Mesodermal cell (in vitro differentiated cells): ENCODE results near the gene UBE2E1.
"Not testable (repeated sequence)": the region's sequence is repeated elsewhere in the genome, so short reads cannot be mapped to it uniquely, and the experiment has no call there.

Experiments used
- H3K27ac ChIP-seq: 2 replicates; pipeline ENCODE4 v1.7.0; 2013; ENCODE audit warnings: mild to moderate bottlenecking, low read depth, low read length, moderate library complexity; ENCODE audit not compliant: severe bottlenecking
- H3K36me3 ChIP-seq: 2 replicates; pipeline ENCODE4 v1.7.1; 2013; ENCODE audit warnings: mild to moderate bottlenecking, low read length, moderate library complexity; ENCODE audit not compliant: control insufficient read depth, insufficient read depth
- H3K4me1 ChIP-seq: one replicate; pipeline ENCODE4 v1.7.1; 2013; ENCODE audit warnings: mild to moderate bottlenecking, low read length; ENCODE audit not compliant: insufficient read depth, control insufficient read depth, poor library complexity, severe bottlenecking
- H3K4me3 ChIP-seq: 2 replicates; pipeline ENCODE4 v1.7.0; 2013; ENCODE audit warnings: low read length, control low read depth, mild to moderate bottlenecking; ENCODE audit not compliant: insufficient read depth, poor library complexity, severe bottlenecking; ENCODE audit errors: extremely low read depth
- H3K9me3 ChIP-seq: 2 replicates; pipeline ENCODE4 v1.7.1; 2013; ENCODE audit warnings: mild to moderate bottlenecking, low read length, moderate library complexity; ENCODE audit not compliant: control insufficient read depth
- WGBS, 2 experiments: methylation state at CpG; one replicate each; pipeline ENCODE4 v1.1.5; 2013; ENCODE audit warnings: missing lambda C conversion rate in 2 of 2; ENCODE audit not compliant: insufficient coverage in 2 of 2; 5-methylcytosine and 5-hydroxymethylcytosine counted together

The UBE2E1 gene

DNA sequence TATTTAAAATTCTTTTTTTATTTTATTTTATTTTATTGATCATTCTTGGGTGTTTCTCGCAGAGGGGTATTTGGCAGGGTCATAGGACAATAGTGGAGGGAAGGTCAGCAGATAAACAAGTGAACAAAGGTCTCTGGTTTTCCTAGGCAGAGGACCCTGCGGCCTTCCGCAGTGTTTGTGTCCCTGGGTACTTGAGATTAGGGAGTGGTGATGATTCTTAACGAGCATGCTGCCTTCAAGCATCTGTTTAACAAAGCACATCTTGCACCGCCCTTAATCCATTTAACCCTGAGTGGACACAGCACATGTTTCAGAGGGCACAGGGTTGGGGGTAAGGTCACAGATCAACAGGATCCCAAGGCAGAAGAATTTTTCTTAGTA is 64.9 kb downstream of the UBE2E1 start:
- H3K4me1 ChIP-seq: peaks cover 21% of the 10 kb centered on the region
- not testable (repeated sequence) for H3K9me3 ChIP-seq, H3K27ac ChIP-seq, H3K4me3 ChIP-seq, H3K36me3 ChIP-seq
- no CpG with 5 or more reads among the region's 5 CpGs for WGBS, 2 experiments

DNA sequence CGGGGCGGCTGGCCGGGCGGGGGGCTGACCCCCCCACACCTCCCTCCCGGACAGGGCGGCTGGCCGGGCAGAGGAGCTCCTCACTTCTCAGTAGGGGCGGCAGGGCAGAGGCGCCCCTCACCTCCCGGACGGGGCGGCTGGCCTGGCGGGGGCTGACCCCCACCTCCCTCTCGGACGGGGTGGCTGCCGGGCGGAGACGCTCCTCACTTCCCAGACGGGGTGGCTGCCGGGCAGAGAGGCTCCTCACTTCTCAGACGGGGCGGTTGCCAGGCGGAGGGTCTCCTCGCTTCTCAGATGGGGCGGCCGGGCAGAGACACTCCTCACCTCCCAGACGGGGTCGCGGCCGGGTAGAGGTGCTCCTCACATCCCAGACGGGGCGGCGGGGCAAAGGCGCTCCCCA is 65.6 kb downstream of the UBE2E1 start:
- H3K4me1 ChIP-seq: peaks cover 19% of the 10 kb centered on the region
- 86 to 96% methylated on average over 9 to 13 of the region's 34 CpGs for WGBS, 2 experiments
- H3K36me3 ChIP-seq, H3K4me3 ChIP-seq, H3K27ac ChIP-seq, H3K9me3 ChIP-seq: not testable (repeated sequence)

DNA sequence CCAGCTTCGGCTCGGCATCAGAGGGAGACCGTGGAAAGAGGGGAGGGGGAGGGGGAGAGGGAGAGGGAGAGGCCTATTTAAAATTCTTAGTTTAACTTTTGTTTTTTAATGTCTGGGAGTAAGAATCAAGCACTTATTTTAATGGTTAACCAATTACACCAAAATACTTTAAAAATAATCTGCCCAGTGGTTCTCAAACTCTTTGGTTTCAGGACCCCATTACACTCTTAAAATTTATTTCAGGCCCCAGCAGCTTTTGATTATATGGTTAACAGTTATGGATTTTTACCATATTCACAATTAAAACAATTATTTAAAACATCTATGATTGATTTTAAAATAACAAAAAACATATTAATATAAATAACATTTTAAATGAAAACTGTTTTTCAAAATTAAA is 66.6 kb downstream of the UBE2E1 start:
- Histone ChIP-seq H3K27ac (no peak overlapping the region), H3K4me1 (peaks cover 17% of the 10 kb centered on the region), H3K36me3 (peaks cover 11% of the 10 kb centered on the region), H3K9me3 (no peaks in the 10 kb centered on the region), H3K4me3 (no peak overlapping the region)
- no CpG with 5 or more reads among the region's 3 CpGs for WGBS, 2 experiments

DNA sequence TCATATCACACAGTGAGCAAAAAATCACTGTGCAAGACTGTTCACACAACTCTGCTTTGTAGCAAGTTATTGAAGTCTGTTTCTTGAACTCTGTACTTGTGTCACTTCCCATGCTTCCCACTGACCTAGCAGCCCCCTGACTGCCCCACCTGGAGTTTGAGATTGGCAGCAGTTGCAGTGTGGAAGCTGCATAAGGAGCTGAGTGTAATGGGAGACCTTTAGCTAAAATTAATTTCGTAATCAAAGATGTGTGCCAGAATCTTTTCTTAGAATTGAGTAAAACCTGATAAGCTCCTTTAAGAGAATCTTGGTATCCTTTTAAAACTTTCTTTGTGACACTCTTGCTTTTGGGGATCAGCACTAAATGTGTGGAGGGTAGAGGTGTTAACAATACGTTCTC is 68.2 kb downstream of the UBE2E1 start:
- peak overlapping the region; percentile 24 for H3K27ac ChIP-seq
- no peaks in the 10 kb centered on the region for H3K9me3 ChIP-seq
- WGBS, 2 experiments: 100% methylated on average over 1 to 2 of the region's 2 CpGs
- H3K4me3 ChIP-seq: no peak overlapping the region
- H3K4me1 ChIP-seq: peaks cover 17% of the 10 kb centered on the region
- peaks cover 24% of the 10 kb centered on the region for H3K36me3 ChIP-seq

DNA sequence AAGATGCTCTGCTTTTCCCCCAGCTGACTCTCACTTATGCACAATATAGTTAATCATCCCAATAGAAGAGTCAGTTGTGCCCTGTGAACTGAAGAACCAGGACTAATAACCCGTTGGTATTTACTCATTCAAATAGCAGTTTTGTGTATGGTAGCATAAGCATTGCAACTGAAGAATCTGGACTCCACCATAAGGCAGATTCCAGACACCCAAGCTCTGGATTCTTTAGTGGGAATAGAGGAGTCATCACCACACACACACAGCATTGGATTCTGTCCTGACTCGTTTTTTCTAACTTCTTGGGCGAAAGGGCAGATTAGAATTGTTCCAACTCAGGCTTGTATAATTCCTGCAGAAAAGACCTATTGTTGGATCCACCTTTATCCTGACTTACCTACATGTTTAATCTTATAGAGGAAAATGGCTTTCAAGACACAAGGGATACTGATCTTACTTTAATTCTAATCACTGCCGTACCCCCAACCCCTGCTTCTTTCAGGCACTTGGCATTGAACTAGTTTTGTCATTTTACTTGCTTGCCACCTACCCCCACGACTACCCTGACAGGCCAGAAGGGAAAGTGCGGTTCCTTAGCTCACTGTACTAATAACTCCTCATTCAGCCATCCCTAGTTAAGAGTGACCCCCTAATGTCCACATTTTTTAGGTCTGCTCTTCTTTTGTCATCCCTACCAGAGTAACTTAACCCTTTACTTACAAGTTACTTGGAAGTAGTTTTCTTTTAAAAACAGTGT is 68.8 kb downstream of the UBE2E1 start:
- no peak overlapping the region for H3K4me3 ChIP-seq
- WGBS, 2 experiments: 80 to 88% methylated on average over 5 of the region's 6 CpGs
- H3K9me3 ChIP-seq: no peaks in the 10 kb centered on the region
- peak overlapping the region; percentile 24 for H3K27ac ChIP-seq
- peaks cover 30% of the 10 kb centered on the region for H3K36me3 ChIP-seq
- H3K4me1 ChIP-seq: peaks cover 17% of the 10 kb centered on the region

DNA sequence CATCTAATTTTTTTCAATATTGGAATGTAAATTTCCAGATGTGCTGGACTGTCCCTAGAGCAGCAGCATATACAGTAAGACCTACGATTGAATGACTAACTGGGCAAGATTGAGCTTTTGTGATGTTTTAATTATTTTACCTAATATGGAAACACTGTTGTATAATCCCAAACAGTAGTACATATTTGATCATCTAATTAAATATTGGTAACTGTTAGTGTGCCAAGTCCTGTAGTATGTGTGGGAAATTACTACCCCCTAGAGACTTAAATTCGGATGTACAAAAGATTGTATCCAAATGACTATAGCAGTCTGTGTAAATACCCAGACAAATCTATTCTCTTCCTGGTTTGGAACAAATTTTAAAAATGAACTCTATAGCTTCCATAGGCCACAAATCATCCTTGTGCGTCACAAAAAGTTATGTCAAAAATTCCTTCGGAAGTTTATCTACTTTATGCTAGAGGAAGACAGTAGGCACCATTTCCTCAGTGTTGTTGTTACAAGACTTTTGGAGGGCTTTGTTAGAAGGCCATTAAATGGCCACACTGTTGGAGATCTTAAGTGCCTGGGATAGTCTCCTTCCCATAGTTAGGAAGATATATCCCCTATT is 69.5 kb downstream of the UBE2E1 start:
- Histone ChIP-seq H3K9me3 (no peaks in the 10 kb centered on the region), H3K4me1 (peaks cover 17% of the 10 kb centered on the region), H3K4me3 (no peak overlapping the region), H3K36me3 (peaks cover 29% of the 10 kb centered on the region), H3K27ac (no peak overlapping the region)
- WGBS, 2 experiments: 94 to 100% methylated on average over 2 of the region's 4 CpGs

DNA sequence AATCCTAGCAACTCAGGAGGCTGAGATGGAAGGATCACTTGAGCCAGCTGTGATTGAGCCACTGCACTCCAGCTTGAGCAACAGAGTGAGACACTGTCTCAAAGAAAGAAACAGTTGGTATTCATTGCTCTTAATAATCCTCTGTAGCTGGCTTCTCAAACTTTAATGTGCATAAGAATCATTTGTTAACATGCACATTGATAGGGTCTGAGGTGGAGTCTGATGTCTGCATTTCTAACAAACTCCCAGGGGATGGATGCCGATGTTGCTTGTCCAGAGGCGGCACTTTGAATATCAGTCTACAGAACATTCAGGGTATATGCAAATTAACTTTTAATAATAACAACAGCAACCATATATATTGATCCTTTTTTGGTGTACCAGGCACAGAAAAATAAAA is 71.2 kb downstream of the UBE2E1 start:
- no peak overlapping the region for H3K27ac ChIP-seq
- no CpG with 5 or more reads among the region's 2 CpGs for WGBS, 2 experiments

DNA sequence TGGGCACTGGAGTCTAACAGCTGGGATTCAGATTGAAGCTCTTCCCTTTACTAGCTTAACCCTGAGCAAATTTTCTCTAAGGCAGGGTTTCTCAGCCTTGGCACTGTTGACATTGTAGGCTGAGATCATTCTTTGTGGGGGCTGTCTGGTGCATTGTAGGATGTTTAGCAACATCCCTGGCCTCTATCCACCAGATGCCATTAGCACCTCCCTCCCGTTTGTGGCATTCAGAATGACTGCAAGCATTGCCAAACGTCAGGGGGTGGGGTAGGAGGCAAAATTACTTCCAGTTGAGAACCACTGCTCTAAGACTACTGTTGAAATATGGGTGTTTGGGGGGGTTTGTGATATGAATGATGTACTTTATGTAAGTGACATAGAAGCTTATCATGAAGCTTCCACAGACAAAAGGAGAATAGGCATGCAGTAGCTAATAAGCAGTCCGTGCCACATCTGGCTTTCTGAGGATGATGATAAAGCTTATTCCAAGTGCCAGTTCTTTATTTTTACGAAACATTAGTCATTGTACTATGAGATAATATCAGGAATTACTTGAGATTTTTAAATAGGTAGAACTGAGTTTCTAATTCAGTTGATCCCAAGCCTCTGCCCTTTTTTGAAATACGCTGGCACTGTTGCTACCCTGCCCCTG is 71.7 kb downstream of the UBE2E1 start:
- Histone ChIP-seq H3K4me1 (peaks cover 22% of the 10 kb centered on the region), H3K4me3 (no peak overlapping the region), H3K27ac (no peak overlapping the region), H3K9me3 (no peaks in the 10 kb centered on the region), H3K36me3 (peaks cover 27% of the 10 kb centered on the region)
- 92 to 100% methylated on average over 2 of the region's 5 CpGs for WGBS, 2 experiments

More for the DNA sequence above, 71.2 kb downstream of the UBE2E1 start:
- H3K9me3 ChIP-seq: no peaks in the 10 kb centered on the region
- peaks cover 27% of the 10 kb centered on the region for H3K36me3 ChIP-seq
- peaks cover 22% of the 10 kb centered on the region for H3K4me1 ChIP-seq
- no peak overlapping the region for H3K4me3 ChIP-seq

DNA sequence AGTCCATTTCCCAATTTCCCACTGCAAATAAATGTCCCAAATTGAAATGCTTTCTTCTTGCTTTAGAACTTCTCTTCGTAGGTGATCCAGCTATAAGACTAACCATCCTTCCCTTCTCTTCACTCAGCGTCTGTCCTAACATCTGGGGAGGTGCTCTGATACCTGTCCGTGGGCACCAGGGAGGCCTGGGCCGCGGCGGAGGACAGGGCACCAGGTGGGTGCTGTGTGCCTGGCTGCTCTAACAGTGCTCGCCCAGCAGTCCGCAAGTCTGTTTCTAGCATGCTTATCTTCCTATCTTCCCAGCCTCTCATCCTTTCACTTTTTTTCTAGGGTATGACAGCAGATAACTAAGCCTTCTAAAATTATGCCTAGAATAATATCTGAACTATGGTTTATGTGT is 73.7 kb downstream of the UBE2E1 start:
- Histone ChIP-seq H3K4me1 (peaks cover 19% of the 10 kb centered on the region), H3K4me3 (no peak overlapping the region), H3K9me3 (no peaks in the 10 kb centered on the region), H3K27ac (no peak overlapping the region), H3K36me3 (peaks cover 27% of the 10 kb centered on the region)
- 93 to 100% methylated on average over 2 to 6 of the region's 8 CpGs for WGBS, 2 experiments

DNA sequence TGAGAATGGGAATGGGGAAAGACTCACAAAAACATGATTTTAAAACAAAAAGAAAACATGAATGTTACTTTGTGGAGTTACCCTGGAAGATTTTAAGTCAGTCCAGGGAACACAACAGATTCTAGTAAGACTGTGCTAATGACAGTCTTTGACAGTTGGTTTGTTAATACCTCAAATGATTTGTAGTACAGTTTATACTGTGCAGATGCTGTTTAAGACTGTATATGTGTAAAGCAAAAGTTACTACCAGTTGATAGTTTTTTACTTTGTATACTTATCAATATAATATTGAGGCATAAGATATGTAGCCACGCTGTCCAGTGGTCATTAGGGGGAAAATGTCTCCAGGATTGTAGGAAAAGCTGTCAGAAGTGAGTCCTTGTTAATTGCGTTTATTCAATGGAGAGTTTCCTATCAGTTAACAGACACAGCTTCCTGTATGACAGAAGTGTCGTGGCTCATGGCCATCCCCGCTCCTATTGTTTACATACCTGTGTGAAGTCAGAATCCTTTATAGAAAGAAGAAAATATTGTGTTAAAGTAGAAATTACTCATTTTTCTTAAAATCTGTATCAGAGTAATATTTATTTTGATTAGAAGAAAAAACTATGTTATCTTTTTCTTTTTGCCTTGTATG is 75.1 kb downstream of the UBE2E1 start:
- Histone ChIP-seq H3K4me3 (no peak overlapping the region), H3K36me3 (peaks cover 27% of the 10 kb centered on the region), H3K9me3 (no peaks in the 10 kb centered on the region), H3K27ac (no peak overlapping the region), H3K4me1 (peaks cover 8% of the 10 kb centered on the region)
- 67% methylated on average over 1 of the region's 4 CpGs; no CpG with 5 or more reads in 1 of the 2 experiments for WGBS, 2 experiments
